ENCODE results near the gene GALT.
"Not testable (repeated sequence)": the region's sequence is repeated elsewhere in the genome, so short reads cannot be mapped to it uniquely, and the experiment has no call there.

GALT gene

DNA sequence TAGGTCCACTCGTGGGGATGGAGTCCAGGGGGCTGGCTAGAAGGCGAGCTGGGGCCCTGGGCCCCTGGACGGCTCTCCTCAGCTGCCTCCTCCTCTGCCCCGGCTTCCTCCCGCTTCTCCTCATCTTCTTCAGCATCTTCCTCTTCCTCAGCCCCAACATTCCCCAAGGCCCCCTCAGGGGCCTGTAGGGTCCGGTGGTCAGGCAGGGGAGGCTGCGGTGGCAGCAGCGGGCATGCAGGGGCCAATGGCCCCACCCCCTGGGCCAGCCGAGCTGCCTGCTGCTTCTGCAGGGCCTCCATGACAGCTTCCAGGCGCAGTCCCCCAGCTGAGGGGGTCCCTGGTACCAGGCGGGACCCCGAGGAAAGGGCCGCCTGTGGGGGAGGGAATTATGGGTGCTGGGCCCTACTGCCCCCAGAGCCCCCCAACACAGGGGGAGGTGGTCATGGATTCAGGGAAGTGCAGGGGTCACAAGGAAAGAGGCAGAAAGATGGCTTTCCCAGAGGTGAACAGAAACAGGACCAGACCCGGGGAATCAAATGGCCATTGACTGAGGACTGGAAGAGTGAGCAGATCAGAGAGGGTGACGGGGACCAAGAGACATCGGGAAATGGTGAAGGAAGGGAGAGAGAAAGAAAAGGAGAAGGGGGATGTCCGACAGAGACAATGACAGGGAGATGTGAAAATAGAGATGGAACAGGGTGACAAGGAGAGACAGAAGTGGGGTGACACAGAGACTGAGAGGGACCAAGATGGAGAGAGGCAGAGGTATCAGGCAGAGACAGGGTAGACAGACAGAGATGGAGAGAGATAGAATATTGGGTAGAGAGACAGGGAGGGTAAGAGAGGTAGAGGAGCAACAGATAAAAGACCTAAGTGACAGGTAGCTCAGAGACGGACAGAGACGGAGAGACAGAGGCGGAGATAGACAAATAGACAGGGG is 18.5 kb upstream of the GALT start:
- DNase-seq (ENCODE audit: low spot score): no peak

DNA sequence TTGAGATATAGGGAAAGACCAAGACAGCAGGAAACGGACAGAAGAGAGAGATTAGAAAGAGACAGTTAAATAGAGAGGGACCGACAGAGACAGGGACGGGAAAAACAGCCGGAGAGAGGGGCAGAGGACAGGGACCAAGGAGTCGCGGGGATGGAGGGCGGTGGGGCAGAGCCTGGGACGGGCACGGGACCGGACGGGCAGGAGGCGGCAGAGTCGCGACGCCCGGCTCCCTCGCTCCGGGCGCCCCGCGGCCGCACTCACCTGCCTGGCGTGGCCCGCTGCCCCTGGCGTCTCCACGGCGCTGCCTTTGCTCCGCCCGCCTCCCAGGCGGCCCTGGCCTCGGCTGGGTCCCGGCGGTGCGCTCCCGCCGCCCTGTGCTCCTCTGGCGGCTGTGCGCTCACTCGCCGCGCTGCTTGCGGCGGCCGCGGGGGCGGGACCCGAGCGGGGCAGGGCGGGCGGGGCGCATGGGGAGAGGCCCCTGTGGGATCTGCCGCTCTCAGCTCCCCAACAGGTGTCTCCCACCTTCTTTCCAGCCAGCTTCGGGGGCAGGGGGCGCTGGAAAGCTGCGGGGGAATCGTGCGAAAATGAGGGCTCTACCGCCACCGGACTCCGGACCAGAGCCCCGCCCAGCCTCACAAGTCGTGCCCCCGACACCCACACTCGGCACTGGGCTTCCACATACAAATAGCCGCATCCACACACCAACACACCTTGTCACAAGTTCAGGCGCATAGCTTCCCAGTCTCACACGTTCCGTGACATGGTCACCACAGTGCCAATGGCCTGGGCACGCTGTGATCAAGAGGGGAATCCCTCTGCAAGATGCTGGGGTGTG is 17.6 kb upstream of the GALT start, which contains the start of gene ARID3C:
Gene ARID3C, minus strand, starts transcription at position 411 of the 835 bp plus-strand sequence. CDS start 1,052 bp downstream, outside the sequence.
- DNase-seq (ENCODE audit: low spot score): peak; percentile 24

DNA sequence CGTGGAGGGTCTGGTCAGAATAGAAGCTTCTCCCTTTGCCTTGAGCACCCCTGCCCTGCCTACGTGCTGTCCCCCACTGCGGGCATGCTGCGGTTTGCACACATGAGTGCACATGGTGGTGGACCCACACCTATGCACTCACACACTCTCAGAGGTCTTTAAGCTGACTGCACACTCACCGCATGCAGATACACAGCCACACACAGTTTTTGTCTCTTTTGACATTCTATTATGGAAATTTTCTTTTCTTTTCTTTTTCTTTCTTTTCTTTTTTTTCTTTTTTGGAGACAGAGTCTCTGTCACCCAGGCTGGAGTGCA is 17.0 kb upstream of the GALT start:
- no peak for DNase-seq (ENCODE audit: low spot score)

DNA sequence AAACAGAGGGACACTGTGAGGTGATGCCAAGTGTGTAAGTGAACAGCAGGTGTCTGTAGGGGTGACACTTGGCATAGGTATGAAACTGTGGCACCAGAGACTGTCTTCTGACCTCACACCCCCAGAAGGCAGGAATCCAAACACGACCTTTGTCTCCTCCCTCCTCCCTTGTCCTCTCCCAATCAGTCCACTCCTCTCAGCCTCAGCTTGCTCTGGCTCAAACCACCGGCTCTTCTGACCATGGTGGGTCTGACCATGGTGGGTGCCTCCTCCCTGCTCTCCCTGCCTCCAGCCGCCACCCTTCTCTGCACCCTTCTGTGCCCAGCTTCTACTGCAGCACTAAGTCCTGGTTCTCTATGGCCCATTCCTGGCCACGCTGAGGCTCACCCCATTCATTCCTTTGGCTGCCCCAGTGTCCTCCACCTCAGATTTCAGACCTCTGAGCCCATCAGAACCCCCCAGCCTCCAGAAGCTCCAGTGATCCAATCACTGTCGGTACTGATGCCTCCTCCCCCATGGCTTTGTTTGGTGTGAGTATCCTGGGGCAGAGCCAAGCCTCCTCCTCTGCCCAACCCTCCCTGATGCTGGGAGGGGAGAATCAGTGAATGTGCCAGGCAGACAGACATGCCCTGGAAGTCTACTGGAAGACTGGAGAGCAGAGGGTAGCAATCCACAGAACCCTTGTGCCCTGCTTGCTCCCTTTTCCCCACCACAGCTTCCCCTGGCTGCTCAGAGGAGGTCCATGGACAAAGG is 15.9 kb upstream of the GALT start:
- DNase-seq (ENCODE audit: low spot score): no peak

DNA sequence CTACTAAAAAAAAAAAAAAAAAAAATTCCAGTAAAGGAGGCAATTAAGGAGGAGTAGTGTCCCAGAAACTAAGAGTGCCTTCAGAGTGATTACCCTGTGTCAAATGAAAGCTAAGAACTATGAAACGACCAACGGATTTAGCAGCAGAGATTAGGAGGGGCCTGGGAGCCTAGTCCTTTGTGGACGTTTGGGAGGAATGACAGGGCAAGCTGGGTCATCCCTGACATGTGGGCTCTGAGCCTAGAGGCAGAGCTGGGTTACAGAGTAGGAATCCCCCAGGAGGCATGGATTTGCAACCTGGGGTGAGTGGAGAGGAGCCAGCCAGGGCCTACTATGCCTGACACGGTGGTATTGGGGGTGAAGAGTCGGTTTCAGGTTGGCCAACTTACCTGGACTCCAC is 13.3 kb upstream of the GALT start:
- no peak for DNase-seq (ENCODE audit: low spot score)

DNA sequence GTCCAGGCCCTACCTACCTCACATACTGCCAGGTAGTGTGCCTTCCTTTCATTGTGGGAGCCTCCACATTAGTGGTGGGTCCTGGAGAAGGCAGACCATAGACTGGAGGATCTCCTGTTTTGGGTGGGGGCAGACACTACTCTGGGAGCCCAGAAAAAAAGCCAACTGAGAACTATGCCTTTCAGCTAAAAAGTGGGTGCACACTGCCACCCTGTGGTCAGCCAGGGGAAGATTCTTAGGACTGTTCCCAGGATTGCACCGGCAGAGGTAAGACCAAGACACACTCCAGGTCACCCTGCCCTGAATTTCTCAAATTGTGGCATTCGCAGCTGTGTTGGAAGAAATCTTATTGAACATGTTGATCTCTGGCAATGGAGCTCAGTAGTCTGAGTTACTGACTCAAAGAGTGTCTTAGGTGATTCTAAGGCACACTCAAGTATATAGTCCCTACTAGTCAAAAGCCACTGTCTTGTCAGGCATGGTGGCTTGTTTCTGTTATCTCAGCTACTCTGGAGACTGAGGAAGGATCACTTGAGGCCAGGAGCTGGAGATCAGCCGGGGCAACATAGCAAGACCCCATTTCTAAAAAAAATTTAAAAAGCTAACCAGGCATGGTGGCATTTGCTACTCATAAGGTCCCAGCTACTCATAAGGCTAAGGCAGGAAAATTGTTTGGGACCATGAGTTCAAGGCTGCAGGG is 12.5 kb upstream of the GALT start:
- DNase-seq (ENCODE audit: low spot score): peak; percentile 81

DNA sequence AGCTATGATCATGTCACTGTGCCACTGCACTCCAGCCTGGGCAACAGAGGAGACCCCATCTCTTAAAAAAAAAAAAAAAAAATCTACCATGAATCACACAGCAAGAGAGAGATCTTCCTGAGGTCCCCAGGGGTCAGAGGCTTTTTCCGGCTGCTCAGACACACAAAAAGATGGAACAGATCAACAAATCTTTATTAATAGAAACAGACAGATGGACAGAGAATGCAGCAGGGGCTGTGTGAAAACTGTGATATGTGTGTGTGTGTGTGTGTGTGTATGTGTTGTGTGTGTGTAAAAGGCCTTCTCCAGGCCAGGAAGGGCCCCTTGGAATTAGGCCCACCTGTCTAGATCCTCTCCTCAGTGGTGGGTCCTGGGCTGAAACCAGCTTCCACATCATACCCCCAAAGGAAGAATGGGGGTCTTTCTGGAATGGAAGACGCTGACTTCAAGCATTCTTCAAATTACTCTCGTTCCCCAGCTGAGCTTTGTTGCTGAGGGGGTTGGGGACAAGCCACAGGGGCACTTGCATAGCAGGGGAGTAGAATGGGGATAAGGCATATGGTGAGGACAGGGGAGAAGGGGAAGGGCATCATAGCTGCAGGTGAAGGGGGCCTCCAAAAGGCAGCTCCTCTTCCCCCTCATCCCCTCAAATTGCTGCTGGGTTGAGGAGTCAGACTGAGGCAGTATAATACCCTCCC is 11.8 kb upstream of the GALT start:
- no peak for DNase-seq (ENCODE audit: low spot score)

DNA sequence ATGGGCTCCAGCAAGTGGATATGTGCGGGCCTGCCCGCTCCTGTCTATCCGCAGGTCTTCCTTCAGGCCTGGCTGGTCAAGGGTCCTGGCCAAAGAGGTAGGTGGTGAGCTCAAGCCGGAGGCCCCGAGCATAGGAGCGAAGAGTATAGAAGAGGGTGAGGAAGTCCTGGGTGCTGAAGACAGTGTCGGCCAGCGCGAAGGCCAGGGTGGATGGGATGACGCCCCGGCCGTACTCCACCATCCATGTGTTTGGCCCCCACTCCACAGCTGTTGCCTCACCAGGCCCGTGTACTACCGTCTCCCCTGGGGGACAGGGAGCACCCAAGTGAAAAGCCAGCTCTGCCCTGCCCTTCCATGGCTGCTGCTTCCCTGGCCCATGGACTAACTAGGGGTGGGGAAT is 10.9 kb upstream of the GALT start:
- no peak for DNase-seq (ENCODE audit: low spot score)

DNA sequence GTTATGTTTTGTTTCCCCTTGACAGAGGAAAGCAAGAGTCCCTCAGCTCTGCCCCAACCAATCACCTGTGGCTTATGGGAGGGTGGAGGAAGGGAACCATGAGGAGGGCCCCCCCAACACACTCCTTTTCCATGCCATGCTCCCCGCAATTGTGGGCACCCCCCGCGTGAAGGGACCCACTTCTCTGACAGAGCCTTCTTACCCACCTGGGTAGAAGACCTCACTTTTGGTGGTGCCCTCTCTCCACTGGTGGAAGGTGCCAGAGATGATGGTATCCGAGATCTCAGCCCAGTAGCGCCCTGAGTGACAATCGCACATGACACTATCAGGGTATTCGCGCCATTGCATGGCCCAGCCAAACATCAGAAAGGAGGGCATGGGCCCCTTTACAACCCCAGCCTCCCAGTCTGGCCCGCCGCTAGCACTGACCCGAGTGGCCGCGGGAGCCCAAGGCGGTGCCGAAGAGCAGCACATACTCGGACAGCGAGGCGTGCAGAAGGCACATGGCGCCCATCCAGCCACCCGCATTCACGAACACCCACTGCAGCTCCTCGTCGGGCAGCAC is 9.6 kb upstream of the GALT start:
- DNase-seq (ENCODE audit: low spot score): no peak

DNA sequence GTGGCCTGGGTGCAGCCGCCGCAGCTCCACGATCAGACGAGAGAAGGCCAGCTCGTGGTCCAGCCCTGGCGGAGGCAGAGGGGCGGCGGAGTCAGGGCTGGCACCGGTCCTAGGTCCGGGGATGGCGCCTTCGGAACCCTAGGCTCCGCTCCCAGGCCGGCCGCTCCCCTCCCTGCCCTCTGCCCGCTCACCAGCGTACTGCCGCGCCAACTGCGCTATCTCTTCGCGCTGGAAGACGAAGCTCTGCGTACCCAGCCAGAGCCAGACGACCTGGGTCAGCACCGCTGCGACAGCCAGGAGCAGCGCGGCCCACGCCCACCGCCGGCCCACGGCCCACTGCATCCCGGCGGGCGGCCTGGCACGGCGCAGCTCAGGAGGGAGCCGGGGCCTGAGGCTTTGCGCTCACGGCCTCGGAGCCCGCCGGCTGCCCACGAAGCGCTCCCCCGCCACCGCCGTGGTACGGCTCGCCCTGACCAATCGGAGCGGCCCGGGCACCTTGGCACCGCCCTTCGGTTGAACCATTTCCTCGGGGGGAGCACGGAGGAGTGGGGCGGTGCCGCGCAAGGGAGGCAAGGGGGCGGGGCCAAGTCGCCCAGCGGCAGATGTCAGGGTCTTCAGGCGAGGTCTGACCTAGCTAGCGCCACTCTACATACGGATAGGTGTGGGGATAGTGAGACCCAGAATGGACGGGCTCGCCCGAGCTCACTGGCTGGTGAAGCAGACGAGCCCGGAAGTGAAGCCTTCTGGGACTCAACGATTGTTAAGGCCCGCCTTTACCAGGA is 8.9 kb upstream of the GALT start, which contains the start of gene SIGMAR1:
Gene SIGMAR1, minus strand, starts transcription at position 432 of the 782 bp plus-strand sequence. Its CDS starts 90 bp downstream, at position 342.
- DNase-seq (ENCODE audit: low spot score): peak; percentile 96

DNA sequence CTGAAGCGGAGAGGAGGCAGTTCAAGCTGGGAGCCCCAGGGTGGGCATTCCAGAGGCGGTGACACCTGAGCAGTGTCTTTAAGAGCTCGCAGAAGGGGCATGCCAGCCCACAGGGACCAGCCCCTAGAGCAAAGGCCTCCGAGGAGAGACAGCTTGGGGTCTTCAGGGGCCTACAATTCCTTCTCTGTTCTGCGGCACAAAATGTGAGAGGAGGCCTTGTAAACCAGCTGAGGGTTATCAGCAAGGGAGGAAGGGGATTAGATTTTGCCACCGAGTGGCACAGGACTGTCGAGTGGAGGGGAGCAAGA is 8.4 kb upstream of the GALT start:
- DNase-seq (ENCODE audit: low spot score): no peak

DNA sequence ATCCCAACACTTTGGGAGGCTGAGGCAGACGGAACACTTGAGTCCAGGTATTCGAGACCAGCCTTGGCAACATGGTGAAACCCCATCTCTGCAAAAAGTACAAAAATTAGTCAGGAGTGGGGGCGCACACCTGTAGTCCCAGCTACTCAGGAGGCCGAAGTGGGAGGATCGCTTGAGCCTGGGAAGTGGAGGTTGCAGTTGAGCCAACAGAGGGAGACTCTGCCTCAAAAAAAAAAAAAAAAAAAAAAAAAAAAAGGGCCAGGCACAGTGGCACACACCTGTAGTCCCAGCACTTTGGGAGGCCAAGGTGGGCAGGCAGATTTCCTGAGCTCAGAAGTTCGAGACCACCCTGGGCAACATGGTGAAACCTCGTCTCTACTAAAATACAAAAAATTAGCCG is 7.2 kb upstream of the GALT start:
- DNase-seq (ENCODE audit: low spot score): not testable (repeated sequence)

DNA sequence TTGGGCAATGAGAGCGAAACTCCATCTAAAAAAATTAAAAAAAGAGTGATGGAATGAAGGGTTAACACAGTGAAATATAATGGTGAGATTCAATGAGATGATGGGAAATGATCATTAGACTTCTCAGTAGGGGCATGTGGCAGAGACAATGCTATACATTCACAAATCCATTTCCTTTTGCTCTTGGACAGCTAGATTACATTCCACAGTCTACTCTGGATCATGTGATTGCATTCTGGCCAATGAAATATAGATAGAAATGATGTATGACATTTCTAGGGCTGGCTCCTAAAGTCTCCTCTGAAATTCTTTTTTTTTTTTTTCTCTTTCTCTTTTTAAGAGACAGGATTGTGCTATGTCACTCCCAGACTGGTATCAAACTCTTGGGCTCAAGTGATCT is 3.8 kb upstream of the GALT start:
- DNase-seq (ENCODE audit: low spot score): no peak

DNA sequence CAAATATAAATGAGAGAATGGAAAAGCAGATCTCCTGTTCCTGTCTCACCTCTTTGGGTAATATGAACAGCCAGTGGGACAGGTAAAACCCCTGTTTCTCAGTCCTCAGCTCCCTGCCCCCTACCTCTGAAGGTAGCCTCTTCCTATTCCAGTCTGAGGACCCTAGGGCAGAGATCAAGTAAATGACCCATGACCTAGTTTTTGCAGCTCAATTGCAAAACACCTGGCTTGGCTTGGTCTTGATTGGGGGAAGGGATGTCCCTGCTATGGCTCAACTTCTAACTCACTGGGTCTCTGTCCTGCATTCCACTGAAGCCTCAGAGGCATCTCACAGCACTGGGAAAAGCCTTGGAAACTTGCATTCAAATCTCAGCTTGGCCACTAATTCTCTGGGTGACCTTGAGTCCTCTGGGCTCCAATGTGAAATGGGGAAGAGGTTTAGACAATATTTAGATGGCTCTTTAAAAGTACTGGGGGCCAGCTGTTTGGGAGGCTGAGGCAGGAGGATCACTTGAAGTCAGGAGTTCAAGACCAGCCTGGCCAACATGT is 1.6 kb upstream of the GALT start:
- DNase-seq (ENCODE audit: low spot score): no peak

DNA sequence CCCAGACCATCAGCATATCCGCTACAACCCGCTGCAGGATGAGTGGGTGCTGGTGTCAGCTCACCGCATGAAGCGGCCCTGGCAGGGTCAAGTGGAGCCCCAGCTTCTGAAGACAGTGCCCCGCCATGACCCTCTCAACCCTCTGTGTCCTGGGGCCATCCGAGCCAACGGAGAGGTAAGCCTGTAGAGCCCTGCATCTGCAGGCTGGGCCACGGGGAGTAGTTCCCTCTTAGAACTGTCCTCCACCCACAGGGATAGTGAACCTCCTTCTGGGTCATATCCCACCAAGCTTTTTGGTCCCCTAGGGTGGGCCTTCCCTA is 569 bp downstream of the GALT start:
- DNase-seq (ENCODE audit: low spot score): no peak

DNA sequence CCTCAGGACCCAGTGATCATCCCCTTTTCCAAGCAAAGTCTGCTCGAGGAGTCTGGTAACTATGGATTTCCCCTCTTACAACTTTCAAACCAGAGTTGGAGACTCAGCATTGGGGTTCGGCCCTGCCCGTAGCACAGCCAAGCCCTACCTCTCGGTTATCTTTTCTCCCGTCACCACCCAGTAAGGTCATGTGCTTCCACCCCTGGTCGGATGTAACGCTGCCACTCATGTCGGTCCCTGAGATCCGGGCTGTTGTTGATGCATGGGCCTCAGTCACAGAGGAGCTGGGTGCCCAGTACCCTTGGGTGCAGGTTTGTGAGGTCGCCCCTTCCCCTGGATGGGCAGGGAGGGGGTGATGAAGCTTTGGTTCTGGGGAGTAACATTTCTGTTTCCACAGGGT is 1.2 kb downstream of the GALT start:
- peak; percentile 15 for DNase-seq (ENCODE audit: low spot score)

DNA sequence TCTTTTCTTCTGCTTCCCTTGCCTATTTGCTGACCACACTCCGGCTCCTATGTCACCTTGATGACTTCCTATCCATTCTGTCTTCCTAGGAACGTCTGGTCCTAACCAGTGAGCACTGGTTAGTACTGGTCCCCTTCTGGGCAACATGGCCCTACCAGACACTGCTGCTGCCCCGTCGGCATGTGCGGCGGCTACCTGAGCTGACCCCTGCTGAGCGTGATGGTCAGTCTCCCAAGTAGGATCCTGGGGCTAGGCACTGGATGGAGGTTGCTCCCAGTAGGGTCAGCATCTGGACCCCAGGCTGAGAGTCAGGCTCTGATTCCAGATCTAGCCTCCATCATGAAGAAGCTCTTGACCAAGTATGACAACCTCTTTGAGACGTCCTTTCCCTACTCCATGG is 2.2 kb downstream of the GALT start:
- DNase-seq (ENCODE audit: low spot score): no peak

DNA sequence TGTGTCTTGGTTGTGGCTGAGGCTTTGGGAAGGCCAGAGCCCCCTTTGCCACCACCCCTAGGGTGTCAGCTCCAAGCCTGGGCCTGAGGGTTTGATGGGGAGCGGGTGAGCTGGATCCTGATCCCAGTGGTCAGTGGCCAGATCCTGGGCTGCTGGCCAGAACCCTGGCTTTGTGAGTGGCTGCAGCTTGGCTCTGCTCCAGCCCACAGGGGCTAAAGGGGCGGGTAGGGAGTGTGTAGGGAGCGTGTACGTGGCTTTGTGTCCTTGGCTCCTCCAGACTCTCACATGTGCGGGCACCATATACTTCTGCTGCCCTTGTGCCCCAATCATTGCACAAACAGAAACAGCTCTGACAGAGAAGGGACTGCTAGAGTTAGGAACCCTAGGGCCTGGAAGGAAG is 4.3 kb downstream of the GALT start:
- DNase-seq (ENCODE audit: low spot score): no peak

DNA sequence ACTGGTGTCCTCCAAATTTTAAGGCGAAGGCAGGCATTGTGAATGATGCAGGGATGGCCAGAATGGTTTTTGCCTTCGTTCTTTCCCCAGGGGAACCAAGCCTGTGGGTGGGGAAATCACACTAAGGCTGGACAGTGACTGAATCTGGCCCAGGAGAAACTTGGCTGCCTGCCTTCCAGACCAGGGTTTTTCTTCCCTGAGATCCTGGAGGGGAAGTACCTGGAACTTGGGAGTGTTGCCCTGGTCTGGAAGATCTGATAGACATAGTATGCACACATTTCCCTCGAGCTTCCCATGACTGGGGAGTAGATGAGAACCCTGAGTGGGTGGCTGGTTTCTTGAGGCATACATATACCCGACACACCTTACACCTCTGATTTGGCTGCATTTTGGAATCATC is 4.8 kb downstream of the GALT start:
- no peak for DNase-seq (ENCODE audit: low spot score)
